Activated CD4-positive, alpha-beta T cell treated with anti-CD3 and anti-CD28 coated beads, Interleukin-2, amount 50 U/mL, for 48 hours (primary cell): ENCODE measurements around the gene PPP1R10.

Experiments used
- DNase-seq, 2 experiments: peaks; one replicate each; pipeline ENCODE4 v3.0.0-alpha.2; 2020

PPP1R10 gene

GRCh38 chr6:30554962-30555815 is 61.9 kb downstream of the PPP1R10 start:
- no peak for DNase-seq

GRCh38 chr6:30554404-30554803 is 62.6 kb downstream of the PPP1R10 start:
- no peak for DNase-seq
